Uterus (tissue), 2 donors: ENCODE results near the gene SREK1IP1.

Experiments
- POLR2A ChIP-seq, 2 donors: fragments of 450-650 bp; IDR thresholded peaks; one replicate each; pipeline ENCODE4 v1.6.1; 2016; ENCODE audit warnings: antibody characterized with exemption in 2 of 2, mild to moderate bottlenecking in 1 of 2, moderate library complexity in 1 of 2
- TF ChIP-seq, protein P1 (sequence below), 4 experiments: fragments of 200-600 bp in 2 of 4; fragments of 450-650 bp in 2 of 4; sonication (generic) in 2 of 4; IDR thresholded peaks; one replicate each; pipeline ENCODE4 v1.5.1; 2016 to 2019; ENCODE audit warnings: antibody characterized with exemption in 4 of 4, mild to moderate bottlenecking in 2 of 4, moderate library complexity in 1 of 4

DNA sequence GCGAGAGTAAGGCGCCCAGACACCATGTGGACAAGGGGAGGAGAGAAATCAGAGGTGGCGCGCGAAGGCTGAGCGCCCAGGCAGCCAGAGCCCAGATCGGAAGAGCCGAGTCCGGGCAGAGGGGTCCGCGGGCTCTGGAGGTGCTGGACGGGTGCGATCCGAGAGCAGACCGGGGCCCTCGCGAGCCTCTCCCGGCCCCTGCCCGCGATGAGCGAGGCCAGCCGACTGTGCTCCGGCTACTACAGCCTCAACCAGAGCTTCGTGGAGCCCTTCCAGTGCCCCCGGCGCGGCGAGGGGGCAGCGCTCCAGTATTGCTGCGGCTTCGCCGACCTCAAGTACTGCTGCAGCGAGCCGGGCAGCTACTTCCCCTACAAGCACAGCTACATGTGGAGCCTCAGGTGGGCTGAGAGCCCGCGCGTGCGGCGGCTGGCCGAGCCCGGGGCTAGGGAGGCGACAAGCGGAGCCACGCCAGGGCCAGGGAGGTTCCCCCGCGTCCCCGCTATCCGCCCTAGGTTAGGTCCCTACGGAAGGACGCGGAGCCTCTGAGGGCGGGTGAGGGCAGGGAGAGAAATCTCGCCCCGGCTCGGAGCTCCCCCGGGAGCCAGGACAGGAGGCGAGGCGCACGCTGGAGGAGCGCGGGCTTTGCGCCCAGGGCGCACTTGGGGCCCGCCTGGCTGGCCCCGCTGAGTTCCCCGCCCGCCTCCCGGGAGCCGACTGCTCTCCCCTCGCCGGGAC lies 77.9 kb downstream of the SREK1IP1 start, which contains the start of gene SHISAL2B:
- TF ChIP-seq, protein P1, sequence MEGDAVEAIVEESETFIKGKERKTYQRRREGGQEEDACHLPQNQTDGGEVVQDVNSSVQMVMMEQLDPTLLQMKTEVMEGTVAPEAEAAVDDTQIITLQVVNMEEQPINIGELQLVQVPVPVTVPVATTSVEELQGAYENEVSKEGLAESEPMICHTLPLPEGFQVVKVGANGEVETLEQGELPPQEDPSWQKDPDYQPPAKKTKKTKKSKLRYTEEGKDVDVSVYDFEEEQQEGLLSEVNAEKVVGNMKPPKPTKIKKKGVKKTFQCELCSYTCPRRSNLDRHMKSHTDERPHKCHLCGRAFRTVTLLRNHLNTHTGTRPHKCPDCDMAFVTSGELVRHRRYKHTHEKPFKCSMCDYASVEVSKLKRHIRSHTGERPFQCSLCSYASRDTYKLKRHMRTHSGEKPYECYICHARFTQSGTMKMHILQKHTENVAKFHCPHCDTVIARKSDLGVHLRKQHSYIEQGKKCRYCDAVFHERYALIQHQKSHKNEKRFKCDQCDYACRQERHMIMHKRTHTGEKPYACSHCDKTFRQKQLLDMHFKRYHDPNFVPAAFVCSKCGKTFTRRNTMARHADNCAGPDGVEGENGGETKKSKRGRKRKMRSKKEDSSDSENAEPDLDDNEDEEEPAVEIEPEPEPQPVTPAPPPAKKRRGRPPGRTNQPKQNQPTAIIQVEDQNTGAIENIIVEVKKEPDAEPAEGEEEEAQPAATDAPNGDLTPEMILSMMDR (IDR thresholded peaks at IDR 0.05) = no peak
- TF ChIP-seq POLR2A (IDR thresholded peaks at IDR 0.05) = no peak
